Epithelial cell of proximal tubule (primary cell): ENCODE results near the gene KRT26. TPM values are rescaled to one million over a fixed set of nuclear protein-coding genes. Genes with fewer than 3 reads are reported as not detected.

Experiments
- DNase-seq: peaks from one replicate; pipeline ENCODE4 v3.0.0-alpha.2; 2011; ENCODE audit warnings: low read depth
- H3K4me3 ChIP-seq: 2 replicates; pipeline ENCODE4 v1.5.1; 2011; ENCODE audit warnings: low read depth, mild to moderate bottlenecking, low read length
- total RNA-seq: library from RNA; depleted of rRNA; stranded (reverse); fragments of >200 nt; gene quantifications from 2 replicates; pipeline ENCODE4 v1.2.3, GENCODE V29; 2015
- TF ChIP-seq, protein P1 (sequence below): conservative IDR thresholded peaks from 2 replicates; pipeline ENCODE4 v1.5.1; 2012; ENCODE audit warnings: low read depth, mild to moderate bottlenecking, low read length

KRT26 gene
- total RNA-seq, 1 donor from 2014 or later: not detected

DNA sequence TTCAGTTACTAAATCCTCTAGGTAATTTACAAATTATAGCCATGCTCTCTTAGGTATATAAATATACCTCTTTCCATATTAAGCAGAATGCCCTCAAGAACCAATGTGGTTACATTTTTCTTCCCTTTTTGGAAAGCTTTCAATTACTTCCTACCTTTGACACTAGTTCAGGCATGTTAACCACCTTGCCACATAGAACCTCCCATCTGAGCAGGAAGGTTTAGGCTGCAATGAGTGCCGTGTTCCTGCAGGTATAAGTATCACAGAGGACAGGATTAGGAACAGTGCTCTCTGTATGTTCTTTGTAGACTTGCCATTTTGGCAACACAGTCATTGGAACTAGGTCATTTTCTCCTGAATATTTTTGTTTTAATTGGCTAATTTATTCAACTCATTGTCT lies 37.0 kb downstream of the KRT26 start:
- H3K4me3 ChIP-seq: no peak overlapping the region
- TF ChIP-seq, protein P1, sequence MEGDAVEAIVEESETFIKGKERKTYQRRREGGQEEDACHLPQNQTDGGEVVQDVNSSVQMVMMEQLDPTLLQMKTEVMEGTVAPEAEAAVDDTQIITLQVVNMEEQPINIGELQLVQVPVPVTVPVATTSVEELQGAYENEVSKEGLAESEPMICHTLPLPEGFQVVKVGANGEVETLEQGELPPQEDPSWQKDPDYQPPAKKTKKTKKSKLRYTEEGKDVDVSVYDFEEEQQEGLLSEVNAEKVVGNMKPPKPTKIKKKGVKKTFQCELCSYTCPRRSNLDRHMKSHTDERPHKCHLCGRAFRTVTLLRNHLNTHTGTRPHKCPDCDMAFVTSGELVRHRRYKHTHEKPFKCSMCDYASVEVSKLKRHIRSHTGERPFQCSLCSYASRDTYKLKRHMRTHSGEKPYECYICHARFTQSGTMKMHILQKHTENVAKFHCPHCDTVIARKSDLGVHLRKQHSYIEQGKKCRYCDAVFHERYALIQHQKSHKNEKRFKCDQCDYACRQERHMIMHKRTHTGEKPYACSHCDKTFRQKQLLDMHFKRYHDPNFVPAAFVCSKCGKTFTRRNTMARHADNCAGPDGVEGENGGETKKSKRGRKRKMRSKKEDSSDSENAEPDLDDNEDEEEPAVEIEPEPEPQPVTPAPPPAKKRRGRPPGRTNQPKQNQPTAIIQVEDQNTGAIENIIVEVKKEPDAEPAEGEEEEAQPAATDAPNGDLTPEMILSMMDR: no peak
- no peak for DNase-seq

DNA sequence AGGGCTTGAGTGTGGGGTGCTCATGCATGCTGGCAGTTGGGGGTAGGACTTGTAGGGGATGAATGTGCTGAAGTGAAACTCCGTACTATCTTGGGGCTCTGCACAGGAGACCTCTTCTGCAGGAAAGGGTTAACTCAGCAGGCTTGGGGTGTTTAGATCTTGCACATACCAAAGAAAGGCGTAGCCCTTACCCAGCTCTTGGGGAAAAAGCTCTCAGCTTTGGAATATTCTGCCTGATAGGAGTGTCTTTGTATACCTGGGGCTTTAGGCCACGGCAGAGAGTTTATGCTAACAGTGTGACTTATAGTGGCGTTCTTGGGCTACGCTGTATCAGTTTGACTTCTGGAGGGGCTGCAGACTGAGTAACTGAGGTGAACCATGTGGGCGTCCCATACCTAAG lies 38.0 kb downstream of the KRT26 start:
- TF ChIP-seq, protein P1: no peak
- DNase-seq: no peak
- H3K4me3 ChIP-seq: no peak overlapping the region

DNA sequence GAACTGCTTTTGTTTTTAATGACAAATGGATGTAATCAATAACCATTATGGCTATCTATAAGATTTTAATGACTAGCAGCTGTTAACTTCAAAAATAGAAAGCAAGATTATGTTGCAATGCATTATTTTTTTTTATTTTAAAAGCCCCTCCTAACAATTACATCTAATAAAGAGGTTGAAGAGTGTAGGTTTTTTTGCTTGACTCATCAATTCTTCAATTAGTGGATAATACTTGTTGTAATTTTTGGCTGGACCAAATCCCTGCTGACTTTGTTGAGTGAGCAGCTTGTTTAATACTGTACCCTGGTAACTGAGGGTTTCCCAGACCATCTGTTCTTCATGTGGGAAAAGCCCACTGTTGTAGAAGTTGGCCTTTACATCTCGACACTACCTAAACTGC lies 41.0 kb downstream of the KRT26 start:
- DNase-seq: no peak
- TF ChIP-seq, protein P1: no peak

DNA sequence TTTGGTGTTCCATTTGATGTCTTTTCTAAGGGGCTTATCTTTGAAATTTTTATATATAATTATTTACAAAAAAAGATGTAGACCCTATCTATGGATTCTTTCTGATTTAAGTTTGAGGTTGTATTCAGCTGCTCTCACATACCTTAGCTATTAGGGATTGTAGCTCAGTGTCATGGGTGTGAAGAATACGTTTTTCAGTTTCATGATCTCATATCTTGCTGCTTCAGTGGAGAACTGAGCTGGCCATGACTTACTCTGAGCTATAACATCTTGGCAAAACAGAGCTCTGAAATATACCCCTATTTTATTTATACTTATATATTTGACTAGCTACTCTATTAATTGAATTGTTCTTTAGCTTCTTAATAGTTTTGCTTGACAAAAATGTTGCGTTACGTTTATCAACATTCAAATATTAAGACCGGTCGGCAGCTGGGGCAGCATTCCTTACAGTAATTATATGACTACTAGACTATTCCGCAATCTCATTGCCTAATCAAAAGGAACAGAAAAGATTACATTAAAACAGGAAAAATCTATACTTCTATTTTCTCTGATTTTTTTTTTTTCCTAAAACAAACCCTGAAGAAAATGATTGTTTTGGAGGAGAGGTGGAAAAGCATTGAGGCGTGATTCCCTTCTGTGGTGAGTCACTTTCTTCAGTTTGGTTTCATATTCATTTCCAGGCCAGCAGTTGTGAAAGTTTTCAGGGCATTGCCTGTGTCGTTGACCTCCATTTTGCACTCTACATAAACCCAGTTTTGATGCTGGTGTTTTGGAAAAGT lies 44.4 kb downstream of the KRT26 start:
- TF ChIP-seq, protein P1: no peak
- peak; percentile 78 for DNase-seq
- H3K4me3 ChIP-seq: no peak overlapping the region

More for the DNA sequence above, 41.0 kb downstream of the KRT26 start:
- H3K4me3 ChIP-seq: no peak overlapping the region

DNA sequence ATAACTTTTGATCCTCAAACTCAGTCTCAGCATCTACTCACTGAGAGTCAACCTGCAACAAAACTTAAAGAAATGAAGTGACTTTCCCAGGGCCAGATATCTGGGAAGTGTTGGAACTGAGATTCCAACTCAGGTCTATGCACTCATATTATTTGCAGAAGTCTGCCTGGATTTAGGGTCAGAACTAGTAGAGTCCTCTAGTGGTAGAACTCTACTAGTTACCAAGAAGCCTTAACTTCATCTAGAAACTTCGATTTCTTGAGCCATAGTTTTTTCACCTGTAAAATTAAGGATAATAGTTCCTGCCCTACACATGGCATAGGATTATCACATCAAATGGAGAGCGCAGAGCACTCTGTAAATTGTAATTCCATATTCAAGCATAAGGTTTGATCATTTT lies 45.1 kb downstream of the KRT26 start:
- H3K4me3 ChIP-seq: no peak overlapping the region
- TF ChIP-seq, protein P1: peak; percentile 59
- DNase-seq: no peak

DNA sequence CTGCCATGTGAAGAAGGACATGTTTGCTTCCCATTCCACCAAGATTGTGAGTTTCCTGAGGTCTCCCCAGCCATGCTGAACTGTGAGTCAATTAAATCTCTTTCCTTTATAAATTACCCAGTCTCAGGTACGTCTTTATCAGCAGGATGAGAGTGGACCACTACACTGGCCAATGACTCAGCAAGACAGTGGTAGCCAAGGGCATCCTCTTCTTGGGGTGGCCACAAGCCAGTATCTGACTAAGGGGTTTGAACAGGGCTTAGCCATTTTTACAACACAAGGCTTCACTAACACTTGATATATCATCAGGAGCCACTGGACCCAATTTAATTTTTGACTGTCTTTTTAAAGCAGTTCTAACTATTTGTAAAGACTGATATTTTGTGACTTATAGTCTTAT lies 47.3 kb downstream of the KRT26 start:
- TF ChIP-seq, protein P1: no peak
- H3K4me3 ChIP-seq: no peak overlapping the region
- no peak for DNase-seq

DNA sequence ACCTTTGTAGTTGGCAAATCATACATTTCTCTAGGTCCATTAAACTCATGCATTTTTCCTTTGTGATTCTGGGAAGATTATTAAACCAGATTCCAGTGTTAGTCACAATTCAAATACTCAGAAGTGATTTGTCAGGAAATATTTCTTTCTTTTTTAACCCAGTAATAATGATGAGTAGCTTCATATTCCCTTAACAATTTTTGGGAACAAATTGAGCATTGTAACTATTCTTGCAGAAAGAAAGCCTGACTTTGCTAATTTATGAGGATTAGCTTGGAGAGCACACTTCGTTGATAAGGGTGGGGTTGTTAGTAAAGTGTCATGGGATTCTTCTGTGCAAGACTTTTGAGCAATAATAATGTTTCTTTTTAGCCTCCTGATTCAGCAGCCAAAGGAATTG lies 49.8 kb downstream of the KRT26 start:
- DNase-seq: peak; percentile 38

More for the DNA sequence above, 49.8 kb downstream of the KRT26 start:
- no peak overlapping the region for H3K4me3 ChIP-seq
- TF ChIP-seq, protein P1: no peak
